ENCODE data around the gene LZTS2.

DNA sequence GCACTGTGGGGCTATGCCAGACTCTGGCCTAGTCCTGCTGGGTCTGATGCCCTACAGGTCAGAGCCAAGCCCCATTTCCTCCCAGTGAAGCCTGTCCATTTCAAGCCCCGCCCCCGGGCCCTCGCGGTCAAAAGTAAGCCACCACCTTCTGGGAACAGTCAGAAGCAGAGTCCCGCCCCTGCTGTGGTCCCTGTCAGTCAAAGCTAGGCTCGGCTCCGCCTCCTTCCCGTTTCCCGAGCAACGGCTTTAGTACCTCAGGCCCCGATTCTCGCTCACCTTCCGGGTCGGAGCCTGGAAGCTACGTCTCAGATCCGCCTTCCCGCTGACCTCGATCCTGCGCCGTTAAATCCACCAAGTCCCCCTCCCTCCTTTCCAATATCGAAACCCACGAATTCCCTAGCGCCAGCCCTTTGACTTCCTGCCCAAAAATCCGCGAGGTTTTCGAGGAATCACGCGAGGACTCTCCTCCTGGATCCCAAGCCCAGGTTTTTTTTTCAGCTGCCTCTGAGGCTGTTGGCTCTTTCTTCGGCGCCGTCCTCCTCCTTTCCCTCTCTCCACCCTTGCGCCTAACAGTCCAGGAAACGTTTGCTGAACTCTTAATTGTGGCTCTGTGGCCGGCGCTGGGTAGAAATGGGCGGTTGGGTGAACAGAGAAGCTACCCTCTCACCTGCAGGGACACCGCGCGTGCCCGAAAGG lies 43.2 kb downstream of the LZTS2 start:
- TF ChIP-seq, protein P1, sequence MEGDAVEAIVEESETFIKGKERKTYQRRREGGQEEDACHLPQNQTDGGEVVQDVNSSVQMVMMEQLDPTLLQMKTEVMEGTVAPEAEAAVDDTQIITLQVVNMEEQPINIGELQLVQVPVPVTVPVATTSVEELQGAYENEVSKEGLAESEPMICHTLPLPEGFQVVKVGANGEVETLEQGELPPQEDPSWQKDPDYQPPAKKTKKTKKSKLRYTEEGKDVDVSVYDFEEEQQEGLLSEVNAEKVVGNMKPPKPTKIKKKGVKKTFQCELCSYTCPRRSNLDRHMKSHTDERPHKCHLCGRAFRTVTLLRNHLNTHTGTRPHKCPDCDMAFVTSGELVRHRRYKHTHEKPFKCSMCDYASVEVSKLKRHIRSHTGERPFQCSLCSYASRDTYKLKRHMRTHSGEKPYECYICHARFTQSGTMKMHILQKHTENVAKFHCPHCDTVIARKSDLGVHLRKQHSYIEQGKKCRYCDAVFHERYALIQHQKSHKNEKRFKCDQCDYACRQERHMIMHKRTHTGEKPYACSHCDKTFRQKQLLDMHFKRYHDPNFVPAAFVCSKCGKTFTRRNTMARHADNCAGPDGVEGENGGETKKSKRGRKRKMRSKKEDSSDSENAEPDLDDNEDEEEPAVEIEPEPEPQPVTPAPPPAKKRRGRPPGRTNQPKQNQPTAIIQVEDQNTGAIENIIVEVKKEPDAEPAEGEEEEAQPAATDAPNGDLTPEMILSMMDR (IDR thresholded peaks at IDR 0.05 in 8 of 11, conservative IDR thresholded peaks at IDR 0.05 in 3 of 11), result peak in 5 of 11 experiments; percentile 7 to 32 (median 20)
- peak; percentile 79 to 88 (median 87) for TF ChIP-seq POLR2AphosphoS5 (IDR thresholded peaks at IDR 0.05)
